ENCODE results near the gene NPSR1. TPM values are rescaled to one million over a fixed set of nuclear protein-coding genes. Genes with fewer than 3 reads are reported as not detected.
"Not testable (repeated sequence)": the region's sequence is repeated elsewhere in the genome, so short reads cannot be mapped to it uniquely, and the experiment has no call there.

Gene NPSR1
- total and polyA plus RNA-seq, 12 donors = not detected

GRCh38 chr7:34622771-34623250, 35.2 kb upstream of the NPSR1 start:
- H3K4me3 ChIP-seq = no peak overlapping the region
- H3K27ac ChIP-seq = no peak overlapping the region
- no peaks in the 10 kb centered on the region for H3K9me3 ChIP-seq
- DNase-seq (no peak), ATAC-seq (peak in 1 of 8 donors; percentile 33)
- peaks cover 0 to 5% (median 0%) of the 10 kb centered on the region in 9 donors for H3K4me1 ChIP-seq
- H3K27me3 ChIP-seq = no peaks in the 10 kb centered on the region
- no peak for TF ChIP-seq CTCF (IDR thresholded peaks at IDR 0.05)
- 45 to 54% methylated on average over 4 of the region's 4 CpGs for WGBS, 2 donors
- intact Hi-C loops (cut with DNase I) = no loop called here
- no peaks in the 10 kb centered on the region for H3K36me3 ChIP-seq

GRCh38 chr7:34628618-34629017, 29.4 kb upstream of the NPSR1 start:
- H3K4me1 ChIP-seq; H3K36me3 ChIP-seq; H3K9me3 ChIP-seq; H3K4me3 ChIP-seq; ATAC-seq; DNase-seq; intact Hi-C loops (cut with DNase I); H3K27me3 ChIP-seq; H3K27ac ChIP-seq: not testable (repeated sequence)
- 70 to 86% methylated on average over 4 of the region's 4 CpGs for WGBS, 2 donors

- Histone ChIP-seq H3K27me3 (no peaks in the 10 kb centered on the region), H3K36me3 (no peaks in the 10 kb centered on the region), H3K9me3 (peaks cover 0 to 14% (median 0%) of the 10 kb centered on the region in 11 donors), H3K4me1 (no peaks in the 10 kb centered on the region), H3K4me3 (no peak overlapping the region), H3K27ac (no peak overlapping the region)
- no peak for TF ChIP-seq CTCF (IDR thresholded peaks at IDR 0.05)
- ATAC-seq = no peak
- no peak for DNase-seq
- intact Hi-C loops (cut with DNase I) = no loop called here
- WGBS, 2 donors = 68 to 80% methylated on average over 4 of the region's 4 CpGs
These were observed 5.2 kb upstream of the NPSR1 start for GRCh38 chr7:34652809-34653208.

GRCh38 chr7:34653787-34654186, 4.2 kb upstream of the NPSR1 start:
- no peaks in the 10 kb centered on the region for H3K4me1 ChIP-seq
- peaks cover 0 to 14% (median 0%) of the 10 kb centered on the region in 11 donors for H3K9me3 ChIP-seq
- no peaks in the 10 kb centered on the region for H3K36me3 ChIP-seq
- H3K27me3 ChIP-seq = no peaks in the 10 kb centered on the region
- no peak overlapping the region for H3K4me3 ChIP-seq
- intact Hi-C loops (cut with DNase I) = no loop called here
- DNase-seq = no peak
- 86% methylated on average over 1 of the region's 1 CpG for WGBS, 2 donors
- H3K27ac ChIP-seq = no peak overlapping the region
- TF ChIP-seq CTCF (IDR thresholded peaks at IDR 0.05) = no peak
- no peak for ATAC-seq

GRCh38 chr7:34655384-34655783, 2.6 kb upstream of the NPSR1 start:
- intact Hi-C loops (cut with DNase I) = no loop called here
- TF ChIP-seq CTCF (IDR thresholded peaks at IDR 0.05) = no peak
- peaks cover 0 to 8% (median 0%) of the 10 kb centered on the region in 11 donors for H3K9me3 ChIP-seq
- DNase-seq (no peak), ATAC-seq (no peak)
- H3K27ac ChIP-seq = no peak overlapping the region
- WGBS, 2 donors = 88 to 93% methylated on average over 1 of the region's 1 CpG
- H3K4me1 ChIP-seq = peaks cover 0 to 5% (median 0%) of the 10 kb centered on the region in 9 donors
- H3K36me3 ChIP-seq = no peaks in the 10 kb centered on the region
- H3K4me3 ChIP-seq = no peak overlapping the region
- no peaks in the 10 kb centered on the region for H3K27me3 ChIP-seq
